Osteoblast (primary cell): ENCODE data around the gene TANK. TPM values are rescaled to one million over a fixed set of nuclear protein-coding genes. Genes with fewer than 3 reads are reported as not detected.

Experiments used
- DNase-seq: peaks from one replicate; pipeline ENCODE4 v3.0.0; 2011; ENCODE audit warnings: low spot score, mixed read lengths; ENCODE audit not compliant: insufficient read length; ENCODE audit errors: missing footprints
- H2AFZ ChIP-seq: 2 replicates; pipeline ENCODE4 v1.6.0; 2011; ENCODE audit warnings: mild to moderate bottlenecking, low read length
- H3K27ac ChIP-seq: 2 replicates; pipeline ENCODE4 v1.5.1; 2011; ENCODE audit warnings: mild to moderate bottlenecking, low read depth, low read length, moderate library complexity
- H3K27me3 ChIP-seq: 2 replicates; pipeline ENCODE4 v1.6.0; 2012; ENCODE audit warnings: mild to moderate bottlenecking, control low read depth, inconsistent platforms, low read length, moderate library complexity; ENCODE audit not compliant: insufficient read depth
- H3K36me3 ChIP-seq: 2 replicates; pipeline ENCODE4 v1.5.1; 2011; ENCODE audit warnings: mild to moderate bottlenecking, low read length, control low read depth, moderate library complexity; ENCODE audit not compliant: insufficient read depth
- H3K4me1 ChIP-seq: 2 replicates; pipeline ENCODE4 v1.5.1; 2011; ENCODE audit warnings: mild to moderate bottlenecking, low read length, control low read depth, moderate library complexity; ENCODE audit not compliant: insufficient read depth
- H3K4me2 ChIP-seq: 2 replicates; pipeline ENCODE4 v1.6.0; 2011; ENCODE audit warnings: mild to moderate bottlenecking, low read length; ENCODE audit not compliant: insufficient read depth
- H3K4me3 ChIP-seq: fragments of 200-600 bp; sonication (generic); 3 replicates; pipeline ENCODE4 v1.5.1; 2012; ENCODE audit warnings: mild to moderate bottlenecking, low read length, inconsistent platforms; ENCODE audit not compliant: insufficient read depth
- H3K79me2 ChIP-seq: 2 replicates; pipeline ENCODE4 v1.6.0; 2012; ENCODE audit warnings: mild to moderate bottlenecking, low read length, control low read depth, inconsistent platforms; ENCODE audit not compliant: insufficient read depth
- H3K9me3 ChIP-seq: 2 replicates; pipeline ENCODE4 v1.5.1; 2011; ENCODE audit warnings: low read depth, low read length, control low read depth
- H4K20me1 ChIP-seq: 2 replicates; pipeline ENCODE4 v1.6.0; 2012; ENCODE audit warnings: mild to moderate bottlenecking, low read length, control low read depth; ENCODE audit not compliant: insufficient read depth
- CTCF ChIP-seq: IDR thresholded peaks from 2 replicates; pipeline ENCODE4 v1.5.1; 2011; ENCODE audit warnings: mild to moderate bottlenecking, low read depth, low read length, moderate library complexity; ENCODE audit errors: extremely low read depth
- total RNA-seq: library from RNA; depleted of rRNA; stranded (reverse); fragments of >200 nt; gene quantifications from 2 replicates; pipeline ENCODE4 v1.2.3, GENCODE V29; 2012

TANK gene
- total RNA-seq, result 112 and 127 TPM in 2 replicates

- peaks cover 42% of the 10 kb centered on the region for H3K79me2 ChIP-seq
Measured at GRCh38 chr2:161160226-161161073, at the start of gene TANK. TANK (plus strand) TSS chr2:161160428; CDS start chr2:161179663, 19,235 bp downstream.

GRCh38 chr2:161111531-161111930 is 48.7 kb upstream of the TANK start:
- no peaks in the 10 kb centered on the region for H3K27me3 ChIP-seq
- H3K4me2 ChIP-seq, result no peak overlapping the region
- H3K79me2 ChIP-seq, result no peaks in the 10 kb centered on the region
- no peak overlapping the region for H3K27ac ChIP-seq
- H4K20me1 ChIP-seq, result no peaks in the 10 kb centered on the region
- DNase-seq, result no peak
- H3K4me1 ChIP-seq, result no peaks in the 10 kb centered on the region
- no peaks in the 10 kb centered on the region for H3K9me3 ChIP-seq
- no peak overlapping the region for H3K4me3 ChIP-seq
- no peak overlapping the region for H2AFZ ChIP-seq
- H3K36me3 ChIP-seq, result no peaks in the 10 kb centered on the region
- TF ChIP-seq CTCF, result no peak

More at GRCh38 chr2:161160226-161161073, at the start of gene TANK:
- peak; percentile 91 for DNase-seq
- H3K27me3 ChIP-seq, result no peaks in the 10 kb centered on the region
- H3K27ac ChIP-seq, result peak within 1 kb of the TSS; percentile 95
- TF ChIP-seq CTCF, result no peak
- peaks cover 34% of the 10 kb centered on the region for H3K4me1 ChIP-seq
- peak within 1 kb of the TSS; percentile 87 for H3K4me3 ChIP-seq
- H3K9me3 ChIP-seq, result no peaks in the 10 kb centered on the region
- H2AFZ ChIP-seq, result peak within 1 kb of the TSS; percentile 87
- no peaks in the 10 kb centered on the region for H4K20me1 ChIP-seq
- peaks cover 19% of the 10 kb centered on the region for H3K36me3 ChIP-seq
- H3K4me2 ChIP-seq, result peak within 1 kb of the TSS; percentile 94

- H4K20me1 ChIP-seq, result no peaks in the 10 kb centered on the region
- no peak overlapping the region for H2AFZ ChIP-seq
- H3K79me2 ChIP-seq, result no peaks in the 10 kb centered on the region
- H3K36me3 ChIP-seq, result no peaks in the 10 kb centered on the region
- no peak overlapping the region for H3K4me2 ChIP-seq
- TF ChIP-seq CTCF, result no peak
- no peak overlapping the region for H3K4me3 ChIP-seq
- no peak for DNase-seq
- H3K27me3 ChIP-seq, result no peaks in the 10 kb centered on the region
- no peaks in the 10 kb centered on the region for H3K4me1 ChIP-seq
- no peak overlapping the region for H3K27ac ChIP-seq
- H3K9me3 ChIP-seq, result no peaks in the 10 kb centered on the region
Measured at GRCh38 chr2:161112908-161113307, 47.3 kb upstream of the TANK start.
